Ovary (tissue), 9 donors: Measurements from ENCODE around the gene OTX1. TPM values are rescaled to one million over a fixed set of nuclear protein-coding genes. Genes with fewer than 3 reads are reported as not detected.

Source experiments
- DNase-seq, 5 donors: peaks; one replicate each; pipeline ENCODE4 v3.0.0-alpha.2; 2019 to 2020
- H3K27ac ChIP-seq, 2 donors: fragments of 200-600 bp; one replicate each; pipeline versions ENCODE4 v1.5.1 to v1.8.0; 2019 to 2022
- H3K27me3 ChIP-seq: fragments of 200-600 bp; one replicate; pipeline ENCODE4 v1.8.0; 2022
- H3K36me3 ChIP-seq: fragments of 200-600 bp; sonication (generic); one replicate; pipeline ENCODE4 v1.5.1; 2019
- H3K4me1 ChIP-seq: one replicate; pipeline ENCODE4 v1.8.1; 2013; ENCODE audit warnings: mild to moderate bottlenecking, moderate library complexity; ENCODE audit not compliant: insufficient read depth
- H3K4me3 ChIP-seq: fragments of 200-600 bp; sonication (generic); one replicate; pipeline ENCODE4 v1.5.1; 2017
- H3K9me3 ChIP-seq, 2 donors: fragments of 200-600 bp in 1 of 2; sonication (generic) in 1 of 2; one replicate each; pipeline versions ENCODE4 v1.5.1 to v1.8.1; 2013 to 2019; ENCODE audit warnings: mild to moderate bottlenecking in 1 of 2, moderate library complexity in 1 of 2
- EP300 ChIP-seq: sonication (generic); formaldehyde crosslinking; IDR thresholded peaks from one replicate; pipeline ENCODE4 v1.6.1; 2017; ENCODE audit warnings: antibody characterized with exemption
- POLR2A ChIP-seq: fragments of 450-650 bp; IDR thresholded peaks from one replicate; pipeline ENCODE4 v1.6.1; 2017; ENCODE audit warnings: antibody characterized with exemption, mild to moderate bottlenecking, moderate library complexity
- WGBS, 3 donors: extraction: QIAGEN DNeasy Blood & Tissue Kit in 1 of 3; methylation state at CpG; one replicate each; pipeline versions ENCODE4 v1.1.5 to v1.1.7; 2013 to 2017; 5-methylcytosine and 5-hydroxymethylcytosine counted together
- intact Hi-C, 4 donors: fragments of 100-400 bp; cut with DNase I; formaldehyde crosslinking; loops; one replicate each; pipeline versions ENCODE4 v1.11.0 to v1.15.1; 2022 to 2023
- polyA plus RNA-seq, 2 donors: library from polyadenylated mRNA; stranded (reverse); fragments of 200-250 nt in 1 of 2; fragments of 350-450 nt in 1 of 2; fragmentation: Illumina TruSeq in 1 of 2; extraction: RNeasy Lipid Tissue Mini Kit (QIAGEN cat#74804) in 1 of 2; gene quantifications; one replicate each; pipeline ENCODE4 v1.2.3, GENCODE V29; 2013 to 2014
- total RNA-seq, 7 donors: library from RNA; depleted of rRNA in 2 of 7; stranded (reverse); fragments of >200 nt in 2 of 7; fragmentation: NEBNext Ultra II Directional in 3 of 7; extraction: Animal tissue kit (Norgen Biotek cat#: 25700) in 3 of 7; gene quantifications; one replicate each; pipeline versions ENCODE4 v1.1.0 to v1.2.4, GENCODE V29; 2016 to 2023
- TF ChIP-seq, protein P1 (sequence below), 3 donors: fragments of 450-650 bp in 2 of 3; fragments of 200-600 bp in 1 of 3; IDR thresholded peaks; one replicate each; pipeline versions ENCODE4 v1.5.1 to v1.8.0; 2016 to 2022; ENCODE audit warnings: antibody characterized with exemption in 3 of 3, mild to moderate bottlenecking in 1 of 3
- donor health status: DM: no; HTN: no; CAD: no; lungs with moderate emphysema.
- donor health status: DM: no; HTN: no; CAD: no.
- donor health status: Bipolar disorder and iron deficiency.
- donor health status: DM: yes; HTN: yes; CAD: no.
- donor health status: DM: no; HTN: no; CAD: no.
- donor health status: DM: yes; HTN: yes; CAD: no.

OTX1 gene
- total and polyA plus RNA-seq, 9 donors: 0.04 to 0.92 (median 0.19) TPM; not detected in 3

DNA sequence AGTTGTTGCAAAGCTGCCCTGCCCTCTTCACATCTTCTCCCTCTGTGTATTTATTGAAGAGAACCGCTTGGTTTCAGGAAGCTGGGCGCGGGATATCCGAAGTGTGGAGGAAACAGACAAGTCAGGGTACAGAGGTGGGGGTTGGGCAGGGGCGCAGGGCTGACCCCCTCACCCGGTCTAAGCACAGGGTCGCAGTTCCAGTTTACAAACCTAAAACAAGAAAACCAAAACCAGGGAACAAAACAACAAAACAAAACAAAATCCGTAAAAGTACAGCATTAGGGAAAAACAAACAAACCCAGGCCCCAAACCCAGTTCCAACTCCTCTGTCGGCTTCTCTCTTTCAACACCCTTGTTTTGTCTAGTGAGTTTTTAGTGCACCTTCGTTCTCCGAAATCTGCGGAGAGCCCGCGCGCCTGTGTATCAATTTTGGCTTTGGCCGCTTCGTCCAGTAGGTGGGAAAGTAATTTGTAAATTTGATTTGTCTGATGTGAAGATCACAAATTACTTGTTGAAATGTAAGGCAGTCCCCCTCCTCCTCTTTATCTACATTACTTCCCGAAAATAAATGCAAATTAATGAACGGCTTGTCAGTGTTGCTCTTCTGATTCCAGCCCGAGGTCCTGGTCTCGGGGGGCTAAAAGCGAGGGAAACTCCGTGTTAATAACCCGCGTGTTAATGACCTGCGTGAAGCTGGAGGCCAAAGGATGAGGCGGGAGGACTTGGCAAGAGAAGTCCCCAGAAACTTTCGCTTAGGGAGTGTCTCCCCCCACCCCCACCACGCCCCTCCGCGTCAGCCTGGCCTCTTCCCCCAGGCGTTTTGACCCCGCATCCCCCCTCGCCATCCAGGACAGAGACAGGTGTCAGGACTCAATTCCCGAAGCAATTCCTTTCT, 6.9 kb downstream of the OTX1 start:
- Histone ChIP-seq H3K36me3 (no peaks in the 10 kb centered on the region), H3K27ac (no peak overlapping the region), H3K4me1 (peaks cover 10% of the 10 kb centered on the region), H3K4me3 (no peak overlapping the region), H3K27me3 (peaks cover 5% of the 10 kb centered on the region), H3K9me3 (no peaks in the 10 kb centered on the region)
- 21 to 32% (median 28%) methylated on average over 35 of the region's 35 CpGs for WGBS, 3 donors
- TF ChIP-seq POLR2A (no peak), EP300 (no peak)
- TF ChIP-seq, protein P1, sequence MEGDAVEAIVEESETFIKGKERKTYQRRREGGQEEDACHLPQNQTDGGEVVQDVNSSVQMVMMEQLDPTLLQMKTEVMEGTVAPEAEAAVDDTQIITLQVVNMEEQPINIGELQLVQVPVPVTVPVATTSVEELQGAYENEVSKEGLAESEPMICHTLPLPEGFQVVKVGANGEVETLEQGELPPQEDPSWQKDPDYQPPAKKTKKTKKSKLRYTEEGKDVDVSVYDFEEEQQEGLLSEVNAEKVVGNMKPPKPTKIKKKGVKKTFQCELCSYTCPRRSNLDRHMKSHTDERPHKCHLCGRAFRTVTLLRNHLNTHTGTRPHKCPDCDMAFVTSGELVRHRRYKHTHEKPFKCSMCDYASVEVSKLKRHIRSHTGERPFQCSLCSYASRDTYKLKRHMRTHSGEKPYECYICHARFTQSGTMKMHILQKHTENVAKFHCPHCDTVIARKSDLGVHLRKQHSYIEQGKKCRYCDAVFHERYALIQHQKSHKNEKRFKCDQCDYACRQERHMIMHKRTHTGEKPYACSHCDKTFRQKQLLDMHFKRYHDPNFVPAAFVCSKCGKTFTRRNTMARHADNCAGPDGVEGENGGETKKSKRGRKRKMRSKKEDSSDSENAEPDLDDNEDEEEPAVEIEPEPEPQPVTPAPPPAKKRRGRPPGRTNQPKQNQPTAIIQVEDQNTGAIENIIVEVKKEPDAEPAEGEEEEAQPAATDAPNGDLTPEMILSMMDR (IDR thresholded peaks at IDR 0.05): no peak
- no peak for DNase-seq
- intact Hi-C loops: no loop called here

DNA sequence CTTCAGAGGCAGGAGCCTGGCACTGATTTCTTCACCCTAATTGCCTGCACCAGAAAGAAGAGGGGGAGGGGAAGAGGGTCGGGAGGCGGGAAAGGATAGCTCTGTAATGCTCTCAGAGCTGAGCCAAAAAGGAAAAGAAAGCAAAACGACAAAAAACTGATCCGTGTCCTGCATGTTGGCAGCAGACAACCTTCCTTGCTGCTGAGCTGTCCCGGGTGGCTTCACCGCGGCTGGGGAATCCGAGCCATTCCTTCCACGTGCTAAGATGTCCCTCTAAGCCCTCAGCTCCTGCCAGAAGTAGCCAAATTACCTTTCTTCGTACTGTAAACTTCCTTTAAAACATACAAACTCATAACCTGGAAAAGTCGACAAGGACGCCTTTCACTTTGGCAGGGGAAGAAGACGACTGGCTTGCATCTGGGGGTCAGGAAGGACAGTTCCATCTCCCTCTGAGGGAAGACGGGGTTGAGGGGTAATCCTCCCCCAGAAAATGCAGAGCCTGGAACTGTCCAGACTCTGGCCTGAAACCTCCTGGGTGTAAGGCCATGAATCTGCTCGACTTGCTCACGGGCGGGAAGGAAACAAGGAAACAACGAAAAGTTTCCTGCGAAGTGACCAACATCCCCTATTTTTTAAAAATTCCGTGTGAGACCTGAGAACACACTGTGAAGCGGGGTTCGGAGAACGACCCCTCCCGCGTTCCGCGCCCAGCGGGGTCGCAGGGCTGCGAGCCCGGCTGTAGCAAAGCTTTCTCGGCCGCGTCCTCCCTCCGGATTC, 7.7 kb downstream of the OTX1 start:
- no peaks in the 10 kb centered on the region for H3K36me3 ChIP-seq
- intact Hi-C loops: no loop called here
- no peak overlapping the region for H3K4me3 ChIP-seq
- H3K4me1 ChIP-seq: peaks cover 10% of the 10 kb centered on the region
- H3K27ac ChIP-seq: no peak overlapping the region
- DNase-seq: peak in 2 of 5 donors; percentile 22 to 28
- H3K27me3 ChIP-seq: peaks cover 5% of the 10 kb centered on the region
- TF ChIP-seq, protein P1 (IDR thresholded peaks at IDR 0.05): no peak
- TF ChIP-seq POLR2A (no peak), EP300 (no peak)
- H3K9me3 ChIP-seq: no peaks in the 10 kb centered on the region
- 10 to 13% (median 13%) methylated on average over 35 of the region's 35 CpGs for WGBS, 3 donors

DNA sequence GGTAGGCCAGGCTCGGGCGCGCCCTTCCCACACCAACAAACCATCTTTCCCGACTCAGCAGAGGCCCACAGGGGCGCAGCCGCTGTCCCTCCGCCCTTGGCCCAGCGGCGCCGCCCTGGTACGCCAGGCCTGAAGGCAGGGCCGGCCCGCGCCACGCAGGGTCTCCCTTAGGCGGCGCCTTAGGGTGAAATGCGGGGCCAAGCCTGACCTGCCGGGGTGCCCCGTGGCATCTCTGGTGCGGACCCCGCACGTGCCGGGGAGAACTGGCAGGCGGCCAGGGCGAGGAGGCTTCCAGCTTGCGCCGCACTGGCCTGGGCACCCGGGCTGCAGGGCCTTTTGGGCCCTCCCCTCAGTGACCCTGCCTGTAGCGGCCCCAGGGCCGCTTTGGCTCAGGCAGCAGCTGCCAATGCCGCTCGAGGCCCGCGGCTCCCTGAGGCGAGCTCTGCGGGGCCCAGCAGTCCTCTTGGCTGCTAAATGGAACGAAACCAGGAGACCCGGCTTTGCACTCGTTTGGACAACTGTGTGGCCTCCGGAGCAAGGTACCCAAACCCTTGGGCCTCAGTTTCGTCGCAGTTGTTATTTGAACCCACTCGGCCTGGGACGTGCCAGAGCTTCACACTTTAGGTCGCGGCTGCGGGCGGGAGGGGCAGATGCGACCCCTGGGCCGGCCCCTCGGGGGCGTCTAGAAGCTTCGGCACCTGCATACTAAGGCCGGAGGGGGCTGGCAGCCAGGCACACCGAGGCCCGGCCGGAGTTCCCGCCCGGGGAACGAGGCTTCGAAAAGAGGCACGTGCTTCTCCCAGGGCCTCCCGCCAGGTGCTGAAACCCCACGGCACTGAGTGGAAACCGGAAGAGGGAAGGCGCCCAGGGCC, 8.5 kb downstream of the OTX1 start:
- Histone ChIP-seq H3K27me3 (peaks cover 5% of the 10 kb centered on the region), H3K9me3 (no peaks in the 10 kb centered on the region), H3K4me1 (peaks cover 10% of the 10 kb centered on the region), H3K27ac (no peak overlapping the region), H3K36me3 (no peaks in the 10 kb centered on the region), H3K4me3 (no peak overlapping the region)
- no peak for TF ChIP-seq POLR2A
- TF ChIP-seq, protein P1 (IDR thresholded peaks at IDR 0.05): no peak
- 4 to 7% (median 6%) methylated on average over 40 to 67 of the region's 67 CpGs for WGBS, 3 donors
- peak in 2 of 5 donors; percentile 27 to 40 for DNase-seq
- intact Hi-C loops: no loop called here
